SU-DHL-6 (cell line): ENCODE results near the gene CLIP2.

ENCODE experiments used
- EZH2phosphoT487 ChIP-seq: fragments of 200-600 bp; sonication (generic), shearing (Covaris generic); conservative IDR thresholded peaks from 2 replicates; pipeline ENCODE4 v1.6.1; 2018; ENCODE audit warnings: mild to moderate bottlenecking, antibody characterized with exemption, low read length, moderate library complexity, mixed read lengths
- TF ChIP-seq, protein P1 (sequence below): fragments of 200-600 bp; sonication (generic); IDR thresholded peaks from one replicate; pipeline ENCODE4 v1.5.1; 2017; ENCODE audit warnings: antibody characterized with exemption, mild to moderate bottlenecking, low read length, moderate library complexity; ENCODE audit not compliant: insufficient read depth, poor library complexity, severe bottlenecking

DNA sequence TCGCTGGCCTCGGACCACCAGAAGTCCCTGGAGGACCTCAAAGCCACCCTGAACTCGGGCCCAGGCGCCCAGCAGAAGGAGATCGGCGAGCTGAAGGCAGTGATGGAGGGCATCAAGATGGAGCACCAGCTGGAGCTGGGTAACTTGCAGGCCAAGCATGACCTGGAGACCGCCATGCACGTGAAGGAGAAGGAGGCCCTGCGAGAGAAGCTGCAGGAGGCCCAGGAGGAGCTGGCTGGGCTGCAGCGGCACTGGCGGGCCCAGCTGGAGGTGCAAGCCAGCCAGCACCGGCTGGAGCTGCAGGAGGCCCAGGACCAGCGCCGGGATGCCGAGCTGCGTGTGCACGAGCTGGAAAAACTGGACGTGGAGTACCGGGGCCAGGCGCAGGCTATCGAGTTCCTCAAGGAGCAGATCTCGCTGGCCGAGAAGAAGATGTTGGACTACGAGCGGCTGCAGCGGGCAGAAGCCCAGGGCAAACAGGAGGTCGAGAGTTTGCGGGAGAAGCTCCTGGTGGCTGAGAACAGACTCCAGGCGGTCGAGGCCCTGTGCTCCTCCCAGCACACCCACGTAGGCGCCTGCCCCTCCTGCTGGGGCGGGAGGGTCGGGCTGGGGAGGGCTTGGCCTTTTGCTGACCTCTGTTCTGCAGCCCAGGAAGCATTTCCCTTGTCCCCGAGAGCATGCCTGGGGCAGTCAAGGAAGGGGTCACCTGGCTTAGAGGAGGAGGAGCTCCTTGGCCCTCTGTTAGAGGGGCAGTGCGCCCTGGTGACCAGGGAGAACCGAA, 87.2 kb downstream of the CLIP2 start:
- TF ChIP-seq, protein P1, sequence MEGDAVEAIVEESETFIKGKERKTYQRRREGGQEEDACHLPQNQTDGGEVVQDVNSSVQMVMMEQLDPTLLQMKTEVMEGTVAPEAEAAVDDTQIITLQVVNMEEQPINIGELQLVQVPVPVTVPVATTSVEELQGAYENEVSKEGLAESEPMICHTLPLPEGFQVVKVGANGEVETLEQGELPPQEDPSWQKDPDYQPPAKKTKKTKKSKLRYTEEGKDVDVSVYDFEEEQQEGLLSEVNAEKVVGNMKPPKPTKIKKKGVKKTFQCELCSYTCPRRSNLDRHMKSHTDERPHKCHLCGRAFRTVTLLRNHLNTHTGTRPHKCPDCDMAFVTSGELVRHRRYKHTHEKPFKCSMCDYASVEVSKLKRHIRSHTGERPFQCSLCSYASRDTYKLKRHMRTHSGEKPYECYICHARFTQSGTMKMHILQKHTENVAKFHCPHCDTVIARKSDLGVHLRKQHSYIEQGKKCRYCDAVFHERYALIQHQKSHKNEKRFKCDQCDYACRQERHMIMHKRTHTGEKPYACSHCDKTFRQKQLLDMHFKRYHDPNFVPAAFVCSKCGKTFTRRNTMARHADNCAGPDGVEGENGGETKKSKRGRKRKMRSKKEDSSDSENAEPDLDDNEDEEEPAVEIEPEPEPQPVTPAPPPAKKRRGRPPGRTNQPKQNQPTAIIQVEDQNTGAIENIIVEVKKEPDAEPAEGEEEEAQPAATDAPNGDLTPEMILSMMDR: no peak
- no peak for TF ChIP-seq EZH2phosphoT487
